GM19463 (cell line): Measurements from ENCODE around the gene DMBX1.
A peak's percentile ranks its signal among the peaks of the same experiment; 100 is the strongest.

Source experiments
- ATAC-seq: cut with Tn5 transposase; IDR thresholded peaks from one replicate; pipeline ENCODE4 v1.9.1; 2021; ENCODE audit warnings: mild to moderate bottlenecking, moderate library complexity; ENCODE audit not compliant: unreplicated experiment

DMBX1 gene

GRCh38 chr1:46458846-46459245 is 30.8 kb upstream of the DMBX1 start:
- ATAC-seq = no peak

DNA sequence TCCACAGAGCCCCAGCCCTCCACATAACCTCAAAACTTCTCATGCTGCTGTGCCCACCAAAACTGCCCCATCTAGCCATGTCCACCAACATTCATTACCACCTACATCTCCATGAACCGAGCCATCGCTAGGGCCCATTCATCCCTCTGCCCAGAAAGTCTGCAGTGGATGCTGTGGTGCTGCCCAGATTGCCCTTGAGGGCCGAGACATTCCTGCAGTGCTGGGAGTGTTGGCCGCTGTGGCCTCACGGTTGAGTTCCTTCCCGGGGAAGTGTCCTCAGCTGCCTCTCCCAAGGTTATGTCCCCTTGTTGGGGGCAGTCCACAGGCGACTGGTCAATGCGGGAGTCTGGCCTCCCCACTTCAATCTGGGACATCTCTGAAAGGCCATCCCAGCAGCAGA is 30.3 kb upstream of the DMBX1 start:
- ATAC-seq = no peak

DNA sequence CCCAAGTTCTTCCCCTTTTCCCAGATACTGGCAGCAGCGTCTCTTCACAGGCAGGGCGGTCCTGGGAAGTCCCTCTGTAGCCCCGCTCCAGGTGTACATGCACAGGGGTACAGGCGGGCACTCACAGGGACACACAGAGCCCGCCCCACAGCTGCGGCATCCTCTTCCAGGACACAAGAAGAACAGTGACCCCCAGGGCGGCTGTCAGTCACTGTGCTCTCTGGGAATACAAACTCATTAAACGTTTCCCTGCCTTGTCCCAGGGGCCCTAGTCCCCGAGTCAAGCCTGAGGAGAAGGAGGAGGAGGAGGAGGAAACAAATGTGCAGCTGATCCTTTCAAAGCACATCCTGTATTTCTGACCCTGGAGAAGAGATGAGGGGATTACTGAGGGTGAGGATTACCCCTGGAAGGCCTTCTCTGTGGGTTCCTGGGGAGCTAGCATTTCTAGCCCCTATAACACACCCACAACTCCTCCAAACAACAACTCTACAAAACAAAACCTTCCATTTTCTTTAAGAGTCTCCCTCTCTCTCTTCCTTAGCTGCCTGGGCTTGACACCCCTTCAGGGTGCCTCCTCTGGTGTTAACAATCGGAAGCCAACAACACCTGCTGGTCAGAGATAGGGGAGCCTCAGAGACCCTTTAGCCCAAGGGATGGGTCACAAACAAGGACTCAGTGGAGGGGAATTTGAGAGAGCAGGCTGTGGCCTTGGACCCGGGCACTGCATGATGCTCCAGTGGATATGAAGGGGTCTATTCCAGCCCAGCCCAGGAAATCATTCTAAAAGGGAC is 28.4 kb upstream of the DMBX1 start:
- ATAC-seq = no peak

DNA sequence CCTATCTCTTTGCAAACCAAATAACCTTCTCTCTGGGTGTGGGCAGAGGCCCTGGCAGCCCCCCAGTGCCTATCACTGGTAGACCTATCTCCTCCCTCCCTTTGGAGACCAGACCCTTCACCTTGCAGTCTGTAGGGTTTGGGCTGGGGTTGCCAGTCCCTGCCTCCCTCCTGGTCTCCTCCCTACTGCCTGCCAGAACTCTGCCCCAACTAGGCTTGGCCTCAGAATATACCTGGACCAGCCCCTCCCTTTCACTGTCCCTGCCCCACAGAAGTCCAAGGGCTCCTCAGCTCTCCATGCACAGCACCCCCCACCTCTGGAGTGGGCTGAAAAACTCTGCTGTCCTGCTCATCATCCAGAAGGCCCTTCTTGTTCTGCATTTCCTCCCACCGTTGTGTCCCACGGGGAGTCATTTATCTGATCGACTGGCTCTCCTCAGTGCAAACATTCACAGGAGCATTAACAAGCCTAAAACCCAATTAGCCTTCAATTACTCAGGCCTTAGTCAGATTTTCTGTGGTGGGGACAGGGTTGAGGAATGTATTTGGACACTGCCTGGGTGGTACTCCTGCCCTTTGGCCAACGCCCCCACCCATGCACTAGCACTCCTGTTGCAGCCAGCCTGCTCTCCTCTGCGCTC is 27.7 kb upstream of the DMBX1 start:
- ATAC-seq = no peak

- no peak for ATAC-seq
Observed at GRCh38 chr1:46464013-46464548, 25.6 kb upstream of the DMBX1 start.

GRCh38 chr1:46464915-46465314 is 24.7 kb upstream of the DMBX1 start:
- no peak for ATAC-seq

- no peak for ATAC-seq
Observed at GRCh38 chr1:46465981-46466476, 23.6 kb upstream of the DMBX1 start.

DNA sequence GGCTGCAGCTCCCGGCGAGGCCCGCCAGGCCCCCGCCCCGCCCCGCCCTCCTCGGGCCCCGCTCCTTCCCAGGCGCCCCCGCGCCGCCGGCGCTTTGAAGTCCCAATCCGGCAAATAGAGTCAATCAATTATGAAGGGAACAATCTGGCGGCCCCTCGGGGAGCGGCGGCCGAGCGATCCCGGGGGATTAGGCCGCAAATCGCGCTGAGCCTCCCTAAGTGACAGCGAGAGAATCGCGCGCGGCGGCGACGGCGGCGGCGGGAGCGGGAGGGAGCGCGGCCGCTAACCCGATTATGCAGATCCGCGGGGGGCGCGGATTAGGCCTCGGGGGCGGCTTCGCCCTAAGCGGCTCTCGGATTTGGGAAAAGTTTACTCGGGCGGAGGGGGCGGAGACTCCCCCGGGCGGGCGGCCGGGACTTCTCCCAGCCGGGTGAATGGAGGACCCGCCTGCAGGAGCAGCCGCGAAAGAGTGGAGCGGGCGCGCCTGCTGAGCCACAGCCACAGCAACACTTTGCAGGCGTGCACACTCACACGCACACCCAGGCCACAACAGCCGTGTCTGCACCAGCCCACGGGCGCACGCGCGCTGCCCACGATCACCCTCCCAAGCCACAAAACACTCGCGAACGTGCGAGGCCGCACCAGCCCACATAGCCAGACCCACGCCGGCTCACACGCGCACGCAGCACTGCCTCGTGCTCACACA is 23.0 kb upstream of the DMBX1 start:
- no peak for ATAC-seq

- ATAC-seq = no peak
Observed at GRCh38 chr1:46467183-46467504, 22.5 kb upstream of the DMBX1 start.

GRCh38 chr1:46469881-46470280 is 19.8 kb upstream of the DMBX1 start:
- no peak for ATAC-seq

DNA sequence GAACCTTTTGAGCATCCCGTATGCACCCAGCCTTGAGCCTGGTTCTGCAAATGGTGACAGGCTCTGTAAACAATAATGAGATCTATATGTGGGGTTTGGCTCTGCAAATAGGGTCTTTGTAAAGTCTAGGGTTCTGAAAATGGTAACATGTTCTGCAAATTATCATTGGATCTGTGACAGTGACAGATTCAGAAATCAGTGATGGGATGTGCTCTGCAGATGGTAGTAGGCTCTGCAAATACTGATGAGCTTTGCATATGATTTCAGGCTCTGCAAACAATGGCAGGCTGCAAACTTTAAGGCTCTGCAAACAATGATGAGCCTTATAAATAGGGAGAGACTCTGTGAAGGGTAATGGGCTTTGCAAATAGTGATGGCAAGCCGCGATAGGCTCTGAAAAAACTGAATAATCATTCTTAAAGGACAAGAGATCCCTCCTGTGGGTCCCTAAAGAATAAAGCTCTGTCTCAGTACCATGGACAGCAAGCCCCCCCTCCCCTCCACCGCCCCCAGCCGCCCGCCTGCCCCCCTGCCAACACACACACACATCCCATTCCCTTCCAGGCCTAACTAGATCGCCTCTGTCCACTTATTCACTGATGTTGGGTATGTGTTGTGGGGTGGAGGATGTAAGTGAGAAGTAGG is 17.7 kb upstream of the DMBX1 start:
- no peak for ATAC-seq

DNA sequence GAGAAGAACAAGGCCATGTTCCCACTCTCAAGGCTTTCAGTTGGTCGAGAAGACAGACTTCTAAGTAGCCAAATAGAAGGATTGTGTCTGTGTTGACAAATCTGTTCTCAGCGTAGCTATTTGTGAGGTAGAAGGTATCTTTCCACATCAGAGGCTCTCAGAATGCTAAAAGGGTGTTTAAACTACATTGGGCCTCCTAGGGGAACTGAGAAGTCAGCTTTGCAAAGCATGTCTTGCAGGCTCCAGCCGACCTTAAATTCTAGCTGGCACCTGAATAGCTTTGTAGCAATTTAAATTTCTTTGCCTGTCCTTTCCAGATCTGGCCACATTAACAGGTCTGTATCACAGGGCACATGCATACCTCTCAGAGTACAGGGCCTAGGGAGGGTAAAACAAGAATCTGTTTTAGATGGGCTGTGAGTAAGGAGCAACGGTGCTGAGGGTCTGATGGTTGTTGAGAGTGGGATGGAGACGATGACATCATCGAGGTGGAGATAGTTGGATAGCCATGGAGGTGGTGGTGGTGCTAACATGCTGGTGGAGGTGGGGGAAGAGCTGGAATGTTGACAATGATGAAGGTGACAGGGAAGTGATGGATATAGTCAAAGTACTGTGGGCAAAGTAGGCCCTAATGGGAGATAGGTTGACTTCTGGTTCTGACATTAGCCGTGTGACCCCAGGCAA is 17.0 kb upstream of the DMBX1 start:
- no peak for ATAC-seq

- no peak for ATAC-seq
Observed at GRCh38 chr1:46473991-46474390, 15.6 kb upstream of the DMBX1 start.

- no peak for ATAC-seq
Observed at GRCh38 chr1:46474570-46474969, 15.1 kb upstream of the DMBX1 start.

DNA sequence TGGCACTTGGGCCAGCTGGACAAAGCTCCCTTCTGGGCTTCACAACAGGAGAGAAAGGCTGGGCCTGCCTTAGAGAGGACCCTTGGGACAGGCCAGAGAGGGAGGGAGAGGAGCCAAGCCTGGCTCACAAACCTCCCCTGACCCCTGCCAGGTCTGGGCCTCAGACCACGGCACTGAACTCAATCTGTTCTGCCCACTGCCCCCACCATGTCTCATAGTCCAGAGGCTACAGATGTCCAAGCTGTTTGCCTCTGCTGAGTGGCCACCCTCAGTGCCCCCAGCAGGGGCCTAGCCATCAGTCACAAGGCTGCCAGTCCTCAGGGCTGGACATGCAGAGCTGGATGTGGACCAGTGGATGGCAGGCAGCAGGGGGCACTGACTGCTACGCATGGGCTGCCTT is 13.0 kb upstream of the DMBX1 start:
- no peak for ATAC-seq

GRCh38 chr1:46477153-46477929 is 12.3 kb upstream of the DMBX1 start:
- peak; percentile 74 for ATAC-seq

DNA sequence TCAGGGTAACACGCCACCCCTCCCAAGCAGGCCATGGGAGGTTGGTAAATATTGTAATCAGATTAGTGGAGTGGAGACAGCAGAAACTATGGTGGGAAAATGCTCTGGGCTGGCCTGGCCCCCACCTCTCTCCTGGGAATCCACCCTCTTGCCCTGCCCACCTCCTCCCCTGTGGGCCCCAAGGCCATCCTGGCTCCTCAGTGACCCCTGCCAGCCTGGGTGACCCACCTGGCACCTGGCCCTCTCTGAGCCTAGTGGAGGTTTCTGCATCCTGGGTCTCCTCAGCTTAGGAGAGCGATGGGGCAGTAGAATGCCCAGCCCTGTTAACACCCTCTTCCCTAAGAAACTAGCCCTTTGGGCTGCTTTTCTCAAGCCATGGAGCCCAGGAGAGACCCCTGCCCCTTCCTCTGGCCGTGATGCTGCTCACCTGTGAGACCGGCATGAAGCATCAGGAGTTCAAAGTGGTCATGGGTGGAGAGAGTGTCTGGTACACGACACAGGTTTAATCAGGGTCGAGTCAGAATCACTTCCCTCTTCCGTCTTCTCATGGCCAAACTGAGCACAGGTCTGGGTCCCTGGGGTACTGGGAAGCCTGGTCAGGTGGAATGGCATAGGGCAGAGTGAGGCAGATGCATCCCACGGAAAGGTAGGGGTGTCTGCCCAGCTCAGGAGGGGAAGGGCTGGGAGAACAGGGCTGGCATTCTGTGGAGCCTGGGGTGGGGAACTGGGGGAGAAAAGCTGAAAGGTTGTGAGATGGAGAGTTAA is 10.7 kb upstream of the DMBX1 start:
- ATAC-seq = no peak

DNA sequence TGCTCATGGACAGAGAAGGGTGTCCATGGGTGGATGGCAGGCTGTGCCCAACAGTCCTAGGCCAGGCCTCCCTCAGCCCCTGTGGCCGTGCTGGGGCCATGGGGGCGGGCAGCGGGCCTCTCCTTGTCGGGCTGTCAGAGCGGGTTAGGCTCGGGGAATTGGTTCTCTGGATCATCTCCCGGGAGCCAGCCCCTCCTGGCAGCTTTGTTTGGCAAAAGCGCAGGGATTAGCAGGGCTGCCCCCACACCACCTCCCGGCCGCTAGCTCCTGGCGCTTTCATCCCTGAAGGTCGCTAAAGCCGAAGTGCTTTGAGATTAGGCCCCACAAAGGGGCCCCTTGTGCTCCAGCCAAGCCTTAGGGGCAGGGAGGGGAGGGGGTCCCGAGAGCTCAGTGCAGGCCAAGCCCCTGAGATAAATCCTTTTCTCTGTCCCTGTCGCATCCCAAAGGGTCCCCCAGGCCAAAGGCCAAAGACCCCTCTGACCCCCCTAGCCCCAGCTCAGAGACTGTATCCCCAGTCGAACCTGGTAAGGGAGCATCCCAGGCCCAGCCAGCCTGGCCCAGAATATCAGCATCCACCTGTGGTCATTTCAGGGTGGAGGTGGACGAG is 9.8 kb upstream of the DMBX1 start:
- ATAC-seq = no peak
